HepG2 (cell line): ENCODE measurements around the gene DENND2A. TPM values are rescaled to one million over a fixed set of nuclear protein-coding genes. Genes with fewer than 3 reads are reported as not detected.

Source experiments
- ADNP ChIP-seq: sonication (generic); formaldehyde crosslinking; IDR thresholded peaks from 2 replicates; pipeline ENCODE4 v1.4.0; 2020; ENCODE audit warnings: missing genetic modification reagents
- CC2D1A ChIP-seq: sonication (generic); formaldehyde crosslinking; IDR thresholded peaks from 2 replicates; pipeline ENCODE4 v1.8.1; 2023; ENCODE audit warnings: mild to moderate bottlenecking, missing genetic modification reagents
- CEBPZ ChIP-seq: IDR thresholded peaks from 2 replicates; pipeline ENCODE4 v1.6.1; 2012; ENCODE audit warnings: low read length, improper control_type of control experiment
- FIP1L1 ChIP-seq: fragments of 200-400 bp; formaldehyde crosslinking; IDR thresholded peaks from 2 replicates; pipeline ENCODE4 v1.6.1; 2018; ENCODE audit warnings: low read depth, mild to moderate bottlenecking, low read length, moderate library complexity, borderline replicate concordance; ENCODE audit not compliant: insufficient read depth
- HES4 ChIP-seq: sonication (generic); formaldehyde crosslinking; IDR thresholded peaks from 2 replicates; pipeline ENCODE4 v1.9.0; 2021; ENCODE audit warnings: mild to moderate bottlenecking, missing genetic modification reagents, borderline replicate concordance
- KDM6A ChIP-seq: IDR thresholded peaks from 2 replicates; pipeline ENCODE4 v1.6.1; 2016; ENCODE audit warnings: low read depth
- LCORL ChIP-seq, 2 experiments: fragments of 450-650 bp in 1 of 2; sonication (generic) in 1 of 2; formaldehyde crosslinking in 1 of 2; IDR thresholded peaks; 2 replicates each; pipeline versions ENCODE4 v1.5.0 to v1.6.1; 2017 to 2020; ENCODE audit warnings: antibody characterized with exemption in 1 of 2, missing genetic modification reagents in 1 of 2
- POLR2A ChIP-seq, 2 experiments: IDR thresholded peaks; 2 replicates each; pipeline ENCODE4 v1.6.1; 2011; ENCODE audit warnings: low read depth in 2 of 2, low read length in 2 of 2, mild to moderate bottlenecking in 1 of 2, moderate library complexity in 1 of 2; ENCODE audit not compliant: insufficient read depth in 1 of 2
- SIX1 ChIP-seq: sonication (generic); formaldehyde crosslinking; IDR thresholded peaks from 2 replicates; pipeline ENCODE4 v1.4.0; 2020; ENCODE audit warnings: missing genetic modification reagents, borderline replicate concordance
- SKIL ChIP-seq: sonication (generic); formaldehyde crosslinking; IDR thresholded peaks from 2 replicates; pipeline ENCODE4 v1.8.0; 2022; ENCODE audit warnings: missing genetic modification reagents, mild to moderate bottlenecking, moderate library complexity, borderline replicate concordance
- STAG1 ChIP-seq: sonication (generic); formaldehyde crosslinking; IDR thresholded peaks from 2 replicates; pipeline ENCODE4 v1.4.0; 2020; ENCODE audit warnings: missing genetic modification reagents
- TRIM22 ChIP-seq: fragments of 450-650 bp; IDR thresholded peaks from 2 replicates; pipeline ENCODE4 v1.6.1; 2017
- ZBTB42 ChIP-seq: sonication (generic); formaldehyde crosslinking; IDR thresholded peaks from 2 replicates; pipeline ENCODE4 v1.5.0; 2020; ENCODE audit warnings: mild to moderate bottlenecking, missing genetic modification reagents
- ZFP82 ChIP-seq: sonication (generic); formaldehyde crosslinking; IDR thresholded peaks from 2 replicates; pipeline ENCODE4 v1.5.1; 2020; ENCODE audit warnings: mild to moderate bottlenecking, missing genetic modification reagents, borderline replicate concordance
- ZNF101 ChIP-seq: sonication (generic); formaldehyde crosslinking; IDR thresholded peaks from 2 replicates; pipeline ENCODE4 v1.4.0; 2020; ENCODE audit warnings: mild to moderate bottlenecking, low read depth, missing genetic modification reagents, borderline replicate concordance
- ZNF251 ChIP-seq: sonication (generic); formaldehyde crosslinking; IDR thresholded peaks from 2 replicates; pipeline ENCODE4 v1.9.0; 2021; ENCODE audit warnings: mild to moderate bottlenecking, missing genetic modification reagents
- ZNF337 ChIP-seq: sonication (generic); formaldehyde crosslinking; IDR thresholded peaks from 2 replicates; pipeline ENCODE4 v1.5.1; 2020; ENCODE audit warnings: missing genetic modification reagents, low read depth, mild to moderate bottlenecking, borderline replicate concordance
- ZSCAN12 ChIP-seq: sonication (generic); formaldehyde crosslinking; IDR thresholded peaks from 2 replicates; pipeline ENCODE4 v1.9.0; 2021; ENCODE audit warnings: mild to moderate bottlenecking, missing genetic modification reagents
- ZSCAN22 ChIP-seq: sonication (generic); formaldehyde crosslinking; IDR thresholded peaks from 2 replicates; pipeline ENCODE4 v1.4.0; 2020; ENCODE audit warnings: mild to moderate bottlenecking, missing genetic modification reagents
- ZZZ3 ChIP-seq: sonication (generic); formaldehyde crosslinking; IDR thresholded peaks from 2 replicates; pipeline ENCODE4 v1.4.0; 2020; ENCODE audit warnings: missing genetic modification reagents, mild to moderate bottlenecking, borderline replicate concordance
- polyA plus RNA-seq, 8 experiments: library from polyadenylated mRNA; depleted of rRNA in 3 of 8; stranded (reverse) in 7 of 8; unstranded in 1 of 8; fragments of >200 nt; fragmentation: Illumina TruSeq in 4 of 8; extraction: Trizol in 4 of 8; gene quantifications; 2 replicates each; pipeline versions ENCODE4 v1.2.1 to v1.2.3, GENCODE V29; 2011 to 2016; ENCODE audit warnings: low read depth in 4 of 8, missing spikeins in 1 of 8, mixed read lengths in 1 of 8; ENCODE audit not compliant: insufficient read depth in 1 of 8
- total RNA-seq, 5 experiments: library from RNA; depleted of rRNA; stranded (reverse); fragments of >200 nt; fragmentation: Illumina TruSeq; extraction: Trizol; gene quantifications; 2 replicates each; pipeline ENCODE4 v1.2.3, GENCODE V29; 2016; ENCODE audit warnings: low read depth in 1 of 5
- TF ChIP-seq, protein P1 (sequence below): sonication (generic); formaldehyde crosslinking; IDR thresholded peaks from 2 replicates; pipeline ENCODE4 v1.4.0; 2020; ENCODE audit warnings: missing genetic modification reagents

The DENND2A gene
- total and polyA plus RNA-seq, 2 of the 13 experiments (the other 11 are each of a cell fraction or from before 2014, with no cell fraction given): not detected

DNA sequence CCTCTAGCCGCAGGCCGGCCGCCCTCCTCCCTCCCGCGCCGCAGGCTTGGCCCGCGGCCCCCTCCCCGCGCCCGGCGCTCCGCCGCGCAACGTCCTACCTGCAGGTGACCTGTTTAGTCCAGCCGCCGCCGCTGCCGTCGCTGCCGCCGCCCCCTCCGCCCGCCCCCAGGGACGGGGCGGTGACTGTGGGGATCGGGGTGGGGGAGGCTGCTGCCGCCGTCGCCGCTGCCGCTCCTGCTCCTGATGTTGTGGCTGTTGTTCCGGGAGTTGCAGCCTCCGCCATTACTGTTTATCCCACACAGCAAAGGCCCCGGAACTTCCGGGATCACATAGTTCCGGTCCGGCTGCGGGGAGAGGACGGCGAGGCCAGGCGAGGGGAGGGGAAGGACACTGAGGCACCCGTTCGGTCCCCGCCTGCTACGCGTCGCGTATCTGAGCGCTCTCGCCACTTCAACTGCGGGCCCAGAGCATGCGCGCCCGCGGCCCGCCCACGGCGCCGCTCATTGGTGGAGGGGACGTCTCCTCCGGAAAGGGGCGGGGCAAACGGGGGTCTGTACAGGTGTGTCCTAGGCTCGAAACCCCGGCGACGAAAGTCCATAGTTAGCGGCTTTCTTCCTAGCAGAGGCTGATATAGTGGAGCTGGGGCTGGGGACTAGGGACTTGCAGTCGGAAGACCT is 161.4 kb downstream of the DENND2A start, which contains the start of gene MKRN1 (continued):
- no peak for TF ChIP-seq ZSCAN22 (CRISPR knock-in tag)
- no peak for TF ChIP-seq TRIM22
- TF ChIP-seq ZNF251 (CRISPR knock-in tag): no peak
- TF ChIP-seq ZFP82 (CRISPR knock-in tag): no peak
- TF ChIP-seq SKIL: 0 out of 2 replicates have a peak, but pooled peaks have one; percentile 21
- TF ChIP-seq FIP1L1: no peak
- no peak for TF ChIP-seq ZNF101 (CRISPR knock-in tag)
- no peak; the same call in 1 of the 2 replicates for TF ChIP-seq ZBTB42 (CRISPR knock-in tag)
- no peak for TF ChIP-seq SIX1 (CRISPR knock-in tag)
- TF ChIP-seq HES4 (CRISPR knock-in tag): no peak; the same call in 1 of the 2 replicates
- TF ChIP-seq ZZZ3: no peak
- no peak for TF ChIP-seq LCORL (IDR thresholded peaks at IDR 0.05)
- TF ChIP-seq LCORL (CRISPR knock-in tag; IDR thresholded peaks at IDR 0.05): peak; percentile 59
- no peak for TF ChIP-seq ADNP (CRISPR knock-in tag)
- TF ChIP-seq STAG1 (CRISPR knock-in tag): no peak
- 0 out of 2 replicates have a peak, but pooled peaks have one; percentile 24 for TF ChIP-seq KDM6A (CRISPR knock-in tag)
- no peak for TF ChIP-seq CEBPZ
- no peak for TF ChIP-seq ZSCAN12 (CRISPR knock-in tag)
- no peak for TF ChIP-seq ZNF337 (CRISPR knock-in tag)
- TF ChIP-seq CC2D1A (CRISPR knock-in tag): 0 out of 2 replicates have a peak, but pooled peaks have one; percentile 54
- TF ChIP-seq POLR2A (IDR thresholded peaks at IDR 0.05; ENCODE audit: insufficient read depth in 1 of 2, low read depth in 2 of 2, low read length in 2 of 2): peak; percentile 72 to 83
- TF ChIP-seq, protein P1, sequence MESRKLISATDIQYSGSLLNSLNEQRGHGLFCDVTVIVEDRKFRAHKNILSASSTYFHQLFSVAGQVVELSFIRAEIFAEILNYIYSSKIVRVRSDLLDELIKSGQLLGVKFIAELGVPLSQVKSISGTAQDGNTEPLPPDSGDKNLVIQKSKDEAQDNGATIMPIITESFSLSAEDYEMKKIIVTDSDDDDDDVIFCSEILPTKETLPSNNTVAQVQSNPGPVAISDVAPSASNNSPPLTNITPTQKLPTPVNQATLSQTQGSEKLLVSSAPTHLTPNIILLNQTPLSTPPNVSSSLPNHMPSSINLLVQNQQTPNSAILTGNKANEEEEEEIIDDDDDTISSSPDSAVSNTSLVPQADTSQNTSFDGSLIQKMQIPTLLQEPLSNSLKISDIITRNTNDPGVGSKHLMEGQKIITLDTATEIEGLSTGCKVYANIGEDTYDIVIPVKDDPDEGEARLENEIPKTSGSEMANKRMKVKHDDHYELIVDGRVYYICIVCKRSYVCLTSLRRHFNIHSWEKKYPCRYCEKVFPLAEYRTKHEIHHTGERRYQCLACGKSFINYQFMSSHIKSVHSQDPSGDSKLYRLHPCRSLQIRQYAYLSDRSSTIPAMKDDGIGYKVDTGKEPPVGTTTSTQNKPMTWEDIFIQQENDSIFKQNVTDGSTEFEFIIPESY (CRISPR knock-in tag): no peak
